Activated B cell treated with CpG ODN at 0.5 μM for 24 hours (primary cell): ENCODE data around the gene GREB1L. TPM values are rescaled to one million over a fixed set of nuclear protein-coding genes. Genes with fewer than 3 reads are reported as not detected.

Experiments used
- ATAC-seq: fragments of 200-7000 bp; cut with Tn5 transposase; one replicate; pipeline ENCODE4 v1.10.0; 2021; ENCODE audit warnings: low read depth, mild to moderate bottlenecking, moderate library complexity
- CTCF ChIA-PET: fragments of 350-600 bp; sonication (Branson Sonifier 250); formaldehyde crosslinking; loops from one replicate; lab custom pipeline; 2021; ENCODE audit warnings: antibody characterized with exemption; lab: Charles Lee
- POLR2A ChIA-PET: fragments of 350-600 bp; sonication (Branson Sonifier 250); formaldehyde crosslinking; loops from one replicate; lab custom pipeline; 2021; ENCODE audit warnings: antibody characterized with exemption; lab: Charles Lee
- DNase-seq: peaks from one replicate; pipeline ENCODE4 v3.0.0; 2022
- H3K27ac Mint-ChIP-seq: one replicate; pipeline ENCODE4 v1.8.0; 2020; ENCODE audit warnings: mixed read lengths
- H3K27me3 Mint-ChIP-seq: one replicate; pipeline ENCODE4 v1.8.0; 2021; ENCODE audit warnings: mixed read lengths
- H3K36me3 Mint-ChIP-seq: one replicate; pipeline ENCODE4 v1.8.0; 2021; ENCODE audit warnings: low read depth, mixed read lengths
- H3K4me1 Mint-ChIP-seq: one replicate; pipeline ENCODE4 v1.8.0; 2021; ENCODE audit warnings: mixed read lengths
- H3K4me3 Mint-ChIP-seq: one replicate; pipeline ENCODE4 v1.8.0; 2020; ENCODE audit warnings: mild to moderate bottlenecking, mixed read lengths
- H3K9me3 Mint-ChIP-seq: one replicate; pipeline ENCODE4 v1.8.0; 2020; ENCODE audit warnings: mixed read lengths
- intact Hi-C: fragments of 100-400 bp; cut with micrococcal nuclease; formaldehyde crosslinking; loops from one replicate; pipeline ENCODE4 v1.15.1; 2024
- total RNA-seq: library from RNA; stranded (reverse); gene quantifications from 2 replicates; pipeline ENCODE4 v1.2.3, GENCODE V29; 2022
- TF ChIP-seq, protein P1 (sequence below): fragments of 200-600 bp; IDR thresholded peaks from one replicate; pipeline ENCODE4 v1.8.0; 2022; ENCODE audit warnings: antibody characterized with exemption, mild to moderate bottlenecking

GREB1L gene
- total RNA-seq, 1 donor from 2014 or later, result not detected

DNA sequence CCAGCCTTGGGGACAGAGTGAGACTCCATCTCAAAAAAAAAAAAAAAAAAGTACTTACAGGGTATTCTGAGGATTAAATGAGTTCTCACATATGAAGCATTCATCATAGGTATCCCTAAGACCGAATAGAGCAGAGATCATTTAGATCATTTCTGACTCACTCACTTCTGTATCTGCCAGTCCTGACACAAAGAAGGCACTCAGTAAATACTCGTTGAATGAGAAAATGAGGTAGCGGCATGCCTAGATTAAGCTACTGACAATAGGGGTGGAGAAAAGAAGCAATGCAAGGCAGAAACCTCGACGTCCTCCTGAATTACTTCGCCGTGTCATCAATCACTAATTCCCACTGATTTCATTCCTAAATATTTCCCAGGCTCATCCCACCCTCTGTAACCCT is 103.8 kb downstream of the GREB1L start:
- intact Hi-C loops, result no loop called here
- Mint-ChIP-seq H3K4me1 (no peaks in the 10 kb centered on the region), H3K4me3 (no peak overlapping the region), H3K27ac (no peak overlapping the region), H3K27me3 (peaks cover 2% of the 10 kb centered on the region), H3K9me3 (no peaks in the 10 kb centered on the region), H3K36me3 (no peaks in the 10 kb centered on the region)
- no peak for DNase-seq
- POLR2A ChIA-PET, result no interaction called here
- CTCF ChIA-PET, result interaction anchor here (0.6 kb wide), 1 partner anchor 120 kb away, joined by 3 read pairs; no protein-coding TSS in a partner anchor
- TF ChIP-seq, protein P1, sequence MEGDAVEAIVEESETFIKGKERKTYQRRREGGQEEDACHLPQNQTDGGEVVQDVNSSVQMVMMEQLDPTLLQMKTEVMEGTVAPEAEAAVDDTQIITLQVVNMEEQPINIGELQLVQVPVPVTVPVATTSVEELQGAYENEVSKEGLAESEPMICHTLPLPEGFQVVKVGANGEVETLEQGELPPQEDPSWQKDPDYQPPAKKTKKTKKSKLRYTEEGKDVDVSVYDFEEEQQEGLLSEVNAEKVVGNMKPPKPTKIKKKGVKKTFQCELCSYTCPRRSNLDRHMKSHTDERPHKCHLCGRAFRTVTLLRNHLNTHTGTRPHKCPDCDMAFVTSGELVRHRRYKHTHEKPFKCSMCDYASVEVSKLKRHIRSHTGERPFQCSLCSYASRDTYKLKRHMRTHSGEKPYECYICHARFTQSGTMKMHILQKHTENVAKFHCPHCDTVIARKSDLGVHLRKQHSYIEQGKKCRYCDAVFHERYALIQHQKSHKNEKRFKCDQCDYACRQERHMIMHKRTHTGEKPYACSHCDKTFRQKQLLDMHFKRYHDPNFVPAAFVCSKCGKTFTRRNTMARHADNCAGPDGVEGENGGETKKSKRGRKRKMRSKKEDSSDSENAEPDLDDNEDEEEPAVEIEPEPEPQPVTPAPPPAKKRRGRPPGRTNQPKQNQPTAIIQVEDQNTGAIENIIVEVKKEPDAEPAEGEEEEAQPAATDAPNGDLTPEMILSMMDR, result no peak
- no peak for ATAC-seq

DNA sequence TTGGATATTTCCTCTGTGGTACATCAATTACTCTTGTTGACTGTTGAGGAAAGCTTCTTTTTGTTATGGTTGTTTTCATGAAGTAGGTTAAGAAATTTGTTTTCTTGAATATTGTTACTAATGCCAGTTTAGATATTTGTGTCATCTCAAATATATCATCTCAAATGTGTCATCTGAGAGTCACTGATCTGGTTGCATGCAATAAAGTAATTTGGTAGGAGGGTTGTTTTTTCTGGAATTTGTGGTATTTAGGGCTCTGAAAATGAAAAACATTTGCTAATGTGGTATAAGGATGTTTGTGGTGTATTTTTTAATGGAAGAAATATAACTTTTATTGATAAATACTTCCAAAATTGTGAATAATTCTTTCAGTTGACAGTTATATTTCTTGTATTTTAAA is 117.7 kb downstream of the GREB1L start:
- no peak overlapping the region for H3K27ac Mint-ChIP-seq
- H3K9me3 Mint-ChIP-seq, result no peaks in the 10 kb centered on the region
- DNase-seq (no peak), ATAC-seq (no peak)
- ChIA-PET CTCF (no interaction called here), POLR2A (no interaction called here)
- no peaks in the 10 kb centered on the region for H3K4me1 Mint-ChIP-seq
- H3K36me3 Mint-ChIP-seq, result no peaks in the 10 kb centered on the region
- H3K4me3 Mint-ChIP-seq, result no peak overlapping the region
- TF ChIP-seq, protein P1, result no peak
- H3K27me3 Mint-ChIP-seq, result peaks cover 4% of the 10 kb centered on the region
- intact Hi-C loops, result no loop called here

DNA sequence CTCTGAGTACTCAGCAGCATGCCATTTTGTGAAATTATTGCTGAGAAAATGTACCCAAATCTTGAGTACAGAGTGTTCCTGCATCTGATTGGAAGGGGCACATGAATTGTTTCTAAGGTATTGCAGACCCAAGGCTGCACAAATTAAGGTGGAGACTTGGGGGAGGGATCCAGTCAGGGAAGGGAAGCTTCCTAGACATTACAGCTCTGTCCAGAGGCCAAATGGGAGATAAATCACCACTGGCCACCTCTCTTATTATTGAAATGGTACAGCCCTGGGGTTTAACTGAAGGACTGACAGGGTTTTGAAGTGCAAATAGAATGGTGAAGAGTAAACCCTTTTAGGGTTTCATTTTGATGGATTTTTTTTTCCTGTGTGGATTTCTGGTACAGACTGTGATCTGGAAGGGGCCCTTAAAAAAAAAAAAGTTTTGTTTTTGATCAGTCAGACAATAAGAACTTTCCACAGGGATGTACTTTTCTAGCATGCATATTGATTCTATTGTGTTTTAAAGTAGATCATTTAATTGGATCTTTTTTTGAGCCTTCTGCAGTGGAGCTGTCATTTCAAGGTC is 119.4 kb downstream of the GREB1L start:
- ChIA-PET CTCF (no interaction called here), POLR2A (no interaction called here)
- Mint-ChIP-seq H3K9me3 (no peaks in the 10 kb centered on the region), H3K27me3 (peaks cover 4% of the 10 kb centered on the region), H3K27ac (no peak overlapping the region), H3K36me3 (no peaks in the 10 kb centered on the region), H3K4me1 (no peaks in the 10 kb centered on the region), H3K4me3 (no peak overlapping the region)
- TF ChIP-seq, protein P1, result no peak
- intact Hi-C loops, result no loop called here
- ATAC-seq (no peak), DNase-seq (no peak)

DNA sequence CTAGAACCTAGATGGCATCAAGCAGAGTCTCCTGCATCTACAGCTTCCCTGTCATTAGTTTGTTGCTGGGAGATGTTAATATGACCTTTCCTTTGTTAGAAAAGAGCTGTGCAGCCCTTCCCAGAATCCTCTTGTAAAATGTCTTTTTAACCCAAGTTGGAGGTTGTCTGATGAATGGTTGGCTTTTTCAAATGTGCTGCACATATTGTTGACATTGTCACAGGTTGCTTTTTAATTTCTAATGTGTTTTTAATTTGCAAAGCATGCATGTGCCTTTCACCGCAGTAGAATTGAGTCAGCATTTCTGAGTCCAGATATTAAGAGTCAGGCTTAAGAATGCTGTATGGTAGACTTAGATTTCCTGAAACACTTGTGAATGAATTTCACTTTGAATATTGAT is 120.8 kb downstream of the GREB1L start:
- H3K4me1 Mint-ChIP-seq, result no peaks in the 10 kb centered on the region
- CTCF ChIA-PET, result no interaction called here
- DNase-seq, result no peak
- H3K27me3 Mint-ChIP-seq, result peaks cover 7% of the 10 kb centered on the region
- H3K36me3 Mint-ChIP-seq, result no peaks in the 10 kb centered on the region
- H3K9me3 Mint-ChIP-seq, result no peaks in the 10 kb centered on the region
- no peak overlapping the region for H3K4me3 Mint-ChIP-seq
- no peak for ATAC-seq
- intact Hi-C loops, result no loop called here
- TF ChIP-seq, protein P1, result no peak
- POLR2A ChIA-PET, result no interaction called here
- H3K27ac Mint-ChIP-seq, result no peak overlapping the region

DNA sequence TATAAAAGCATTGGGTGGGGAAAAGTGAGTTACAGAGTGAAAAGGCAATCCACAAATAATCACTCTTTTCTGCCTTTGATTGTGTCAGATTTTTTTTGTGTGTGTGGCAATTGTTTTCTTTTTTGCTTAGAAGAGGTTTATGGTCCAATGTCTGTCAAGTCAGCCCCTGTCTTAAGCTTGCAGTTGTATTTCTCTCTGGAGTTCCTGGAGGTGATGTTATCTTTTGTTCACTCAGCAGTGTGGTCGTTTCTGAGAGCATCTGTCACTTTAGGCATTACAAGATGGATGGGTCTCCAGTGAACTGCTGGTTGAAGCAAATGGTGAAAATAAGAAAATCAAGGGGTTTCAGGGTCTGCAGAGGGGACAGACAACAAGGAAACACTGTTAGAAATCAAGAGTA is 121.3 kb downstream of the GREB1L start:
- H3K9me3 Mint-ChIP-seq, result no peaks in the 10 kb centered on the region
- intact Hi-C loops, result no loop called here
- peaks cover 7% of the 10 kb centered on the region for H3K27me3 Mint-ChIP-seq
- H3K36me3 Mint-ChIP-seq, result no peaks in the 10 kb centered on the region
- TF ChIP-seq, protein P1, result no peak
- ChIA-PET CTCF (no interaction called here), POLR2A (no interaction called here)
- no peak for ATAC-seq
- no peaks in the 10 kb centered on the region for H3K4me1 Mint-ChIP-seq
- no peak overlapping the region for H3K27ac Mint-ChIP-seq
- no peak overlapping the region for H3K4me3 Mint-ChIP-seq
- DNase-seq, result no peak
